HG03521 (cell line): Measurements from ENCODE around the gene MYPN.

ENCODE experiments used
- ATAC-seq: cut with Tn5 transposase; IDR thresholded peaks from one replicate; pipeline ENCODE4 v1.9.1; 2021; ENCODE audit warnings: mild to moderate bottlenecking, moderate library complexity; ENCODE audit not compliant: unreplicated experiment

MYPN gene

DNA sequence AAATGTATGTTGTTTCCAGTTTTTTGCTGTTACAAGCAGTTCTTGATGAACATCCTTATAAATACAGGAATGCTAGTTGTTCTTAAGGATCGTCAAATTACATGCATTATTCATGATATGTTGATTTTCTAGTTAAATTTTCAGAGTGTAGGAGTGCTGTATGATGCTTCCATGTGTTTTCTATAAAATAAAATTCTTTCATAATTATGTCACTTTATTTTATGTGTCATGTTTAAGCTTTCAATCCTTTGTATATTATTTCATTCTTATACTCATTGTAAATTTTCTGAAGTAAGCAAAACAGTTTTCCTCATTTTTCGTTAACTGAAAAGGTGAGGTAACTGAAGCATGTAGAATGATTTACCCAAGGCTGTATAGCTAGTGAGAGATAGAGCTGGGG lies 16.8 kb upstream of the MYPN start:
- no peak for ATAC-seq

DNA sequence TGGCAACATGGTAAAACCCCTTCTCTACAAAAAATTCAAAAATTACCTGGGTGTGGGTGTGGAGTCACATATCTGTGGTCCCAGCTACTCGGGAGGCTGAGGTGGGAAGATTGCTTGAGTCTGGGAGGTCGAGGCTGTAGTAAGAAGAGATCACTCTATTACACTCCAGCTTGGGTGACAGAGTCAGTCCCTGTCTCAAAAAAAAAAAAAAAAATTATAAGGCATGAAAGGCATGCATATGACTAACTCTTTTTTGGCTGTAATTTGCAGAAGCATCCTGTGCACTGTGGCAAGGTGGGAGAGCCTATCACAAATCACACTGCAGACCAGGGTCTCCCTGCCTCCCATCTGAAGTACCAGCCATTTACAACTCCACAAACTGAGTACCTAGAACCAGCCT lies 14.1 kb upstream of the MYPN start:
- no peak for ATAC-seq

DNA sequence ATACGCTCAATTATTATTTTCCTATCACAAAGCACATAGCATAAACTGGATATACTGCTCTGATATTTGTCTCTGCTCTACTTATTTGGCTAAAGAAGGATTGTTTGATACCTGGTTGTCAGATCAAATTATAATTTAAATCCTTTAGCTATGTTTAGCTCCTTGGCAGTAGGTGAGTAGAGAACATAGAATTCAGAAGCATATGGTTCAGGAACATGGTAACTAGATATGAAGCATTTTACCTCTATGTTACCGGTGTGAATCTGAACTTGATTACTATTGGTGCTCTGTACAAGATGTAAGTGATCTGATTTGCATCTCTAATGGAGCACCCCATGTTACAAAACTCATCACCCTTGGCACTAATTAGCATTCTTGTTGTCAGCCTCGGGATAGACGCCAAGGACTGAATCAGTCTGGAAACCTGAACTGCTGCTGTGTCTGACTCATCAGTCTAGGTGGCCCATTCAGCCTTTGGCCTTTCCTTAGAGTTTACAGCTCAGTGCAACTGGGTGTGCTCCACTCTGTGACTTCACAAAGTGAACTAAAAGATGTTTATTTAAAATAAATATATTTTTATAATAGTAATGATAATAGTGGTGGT lies 12.3 kb upstream of the MYPN start:
- ATAC-seq = no peak

DNA sequence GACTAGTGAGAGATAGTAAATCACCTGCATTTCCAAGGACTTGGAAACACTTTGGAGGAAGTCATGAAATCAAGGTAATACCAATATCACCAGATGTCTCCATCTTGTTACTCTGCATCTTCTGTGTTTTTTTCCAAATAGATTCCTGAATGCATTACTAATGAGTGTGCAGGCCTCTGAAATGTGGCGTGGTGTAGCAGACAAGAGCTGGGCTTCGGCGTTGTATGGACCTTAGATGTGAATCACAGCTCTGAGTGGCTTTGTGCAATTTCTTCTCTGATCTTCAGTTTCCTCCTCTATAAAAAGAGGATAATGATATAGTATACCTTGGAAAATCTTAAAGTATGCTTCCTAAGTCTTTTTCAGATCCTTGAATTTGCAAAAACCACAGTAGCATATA lies 9.6 kb upstream of the MYPN start:
- no peak for ATAC-seq

DNA sequence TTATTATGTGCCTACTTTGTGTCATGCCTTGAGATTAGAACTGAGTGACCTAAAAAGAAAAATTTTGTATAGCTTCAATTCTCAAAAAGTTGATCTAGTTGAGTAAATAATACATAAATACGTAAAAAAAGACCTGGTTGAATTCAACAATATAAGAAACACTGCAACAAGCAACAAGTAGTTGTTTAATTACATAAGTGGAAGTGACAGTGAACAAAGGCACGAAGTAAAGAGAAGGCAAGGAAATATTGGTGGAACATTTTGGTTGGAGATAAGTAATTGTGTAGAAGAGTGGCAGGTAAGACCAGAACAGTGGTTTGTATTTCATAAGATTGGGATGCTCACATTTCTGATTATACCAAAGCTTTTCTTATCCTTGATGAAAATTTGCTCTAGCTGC lies 8.2 kb upstream of the MYPN start:
- ATAC-seq = no peak

DNA sequence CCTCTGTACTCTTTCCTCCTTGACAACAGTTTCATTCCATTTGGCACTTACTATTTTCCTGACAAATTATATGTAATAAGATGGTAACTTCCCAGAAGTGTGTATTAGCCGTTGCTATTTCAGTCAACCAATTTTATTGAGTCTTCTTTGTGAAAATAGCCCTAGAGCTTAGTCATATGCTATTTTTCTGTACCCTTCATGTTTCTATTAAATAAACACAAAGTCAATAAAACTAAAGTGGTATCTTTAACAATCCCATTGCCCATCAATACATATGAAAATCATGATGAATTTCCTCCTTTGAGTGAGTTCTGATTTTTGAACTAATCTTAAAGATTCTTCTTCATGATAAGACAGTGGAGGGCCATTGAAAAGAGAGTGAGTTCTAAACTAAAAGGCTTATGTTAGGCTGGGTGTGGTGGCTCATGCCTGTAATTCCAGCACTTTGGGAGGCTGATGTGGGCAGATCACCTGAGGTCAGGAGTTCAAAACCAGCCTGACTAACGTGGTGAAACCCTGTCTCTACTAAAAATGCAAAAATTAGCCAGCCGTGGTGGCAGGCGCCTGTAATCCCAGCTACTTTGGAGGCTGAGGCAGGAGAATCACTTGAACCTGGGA lies 5.9 kb upstream of the MYPN start:
- ATAC-seq = no peak

DNA sequence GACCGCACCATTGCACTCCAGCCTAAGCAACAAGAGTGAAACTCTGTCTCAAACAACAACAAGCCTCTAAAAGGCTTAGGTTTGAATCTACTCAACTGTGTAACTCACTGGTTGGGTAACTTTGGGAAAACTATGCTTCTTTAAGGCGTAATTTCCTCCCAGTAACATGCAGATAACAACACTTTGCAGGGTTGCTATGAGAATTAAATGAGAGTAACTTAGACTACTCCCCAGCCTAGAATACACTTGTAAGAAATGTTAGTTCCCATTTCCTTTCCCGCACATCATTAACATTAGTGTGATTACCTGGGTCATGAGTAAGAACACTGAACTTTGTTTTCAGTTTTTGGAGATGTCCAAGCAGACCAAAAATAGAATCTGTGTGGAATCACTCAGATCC lies 5.4 kb upstream of the MYPN start:
- ATAC-seq = no peak

DNA sequence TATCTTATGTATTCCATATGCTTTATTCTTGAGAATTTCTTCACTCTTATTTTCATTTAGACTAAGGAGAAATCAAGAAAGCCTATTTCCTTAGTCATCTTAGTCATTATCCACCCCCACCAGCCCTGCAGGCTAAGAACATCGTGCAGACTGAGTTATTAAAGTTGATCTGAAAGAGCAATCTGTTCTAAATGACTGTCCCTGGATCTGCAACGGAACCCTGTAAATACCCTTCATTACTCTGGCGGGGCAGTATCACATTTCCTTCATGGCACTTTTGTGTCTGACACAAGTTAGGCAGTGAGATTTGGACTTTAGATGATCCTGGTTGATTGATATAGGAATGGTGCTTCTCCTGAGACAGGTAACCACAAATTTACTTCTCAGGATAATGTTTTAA lies 3.5 kb upstream of the MYPN start:
- ATAC-seq = no peak

DNA sequence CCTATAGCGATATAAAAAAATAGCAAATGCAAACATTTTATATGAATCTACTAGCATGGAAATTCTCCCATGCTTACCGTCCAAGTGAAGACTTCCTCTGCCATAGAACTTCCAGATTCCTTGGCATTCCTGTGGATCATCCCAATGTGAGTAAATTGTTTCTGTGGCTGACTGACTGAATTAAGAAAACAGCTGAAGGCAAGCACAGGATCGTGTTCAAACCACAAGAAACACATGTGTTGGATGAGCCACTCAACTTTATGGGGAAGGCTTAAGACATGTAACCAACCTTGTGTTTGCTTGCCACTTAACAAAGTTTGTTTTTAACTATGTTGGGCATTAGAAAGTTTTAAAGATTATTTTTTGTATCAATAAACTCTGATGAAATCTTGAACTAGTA lies 2.6 kb upstream of the MYPN start:
- ATAC-seq = no peak

DNA sequence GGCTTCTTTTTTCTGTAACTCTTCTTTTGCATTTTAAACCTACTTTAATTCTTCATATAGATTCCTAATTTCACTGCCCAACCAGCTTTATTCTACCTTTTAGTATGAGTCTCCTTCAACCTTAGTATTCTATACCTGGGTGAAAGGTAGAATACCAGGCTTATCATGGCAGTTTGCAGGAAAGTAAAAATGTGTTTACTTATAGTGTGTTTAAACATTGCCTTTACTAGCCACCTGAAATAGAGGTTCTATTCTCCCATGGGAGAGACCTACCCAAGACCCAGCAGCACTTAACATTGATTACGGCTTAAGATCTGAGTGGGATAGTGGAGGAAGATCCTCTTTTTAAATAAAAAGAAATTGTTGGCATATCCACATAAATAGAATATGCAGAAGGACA lies 1.6 kb upstream of the MYPN start:
- ATAC-seq = no peak

DNA sequence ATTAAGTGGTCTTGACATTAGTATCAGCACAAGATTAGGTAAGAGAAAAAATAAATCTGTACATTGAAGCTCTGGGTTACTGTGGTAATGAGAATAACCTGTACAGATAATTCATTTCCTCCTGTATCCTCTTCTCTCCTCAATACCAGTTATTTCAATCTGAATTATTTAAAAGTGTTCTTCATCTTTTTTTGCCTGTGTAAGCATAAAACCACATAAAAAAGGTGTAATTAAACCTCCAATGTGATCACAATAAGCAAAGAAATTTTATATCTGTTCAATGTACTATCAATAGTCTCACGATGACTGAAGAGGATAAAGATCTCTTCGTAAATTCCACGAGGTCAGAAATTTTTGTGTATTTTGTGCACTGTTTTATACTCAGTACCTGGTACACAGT lies 1.2 kb upstream of the MYPN start:
- ATAC-seq = no peak

DNA sequence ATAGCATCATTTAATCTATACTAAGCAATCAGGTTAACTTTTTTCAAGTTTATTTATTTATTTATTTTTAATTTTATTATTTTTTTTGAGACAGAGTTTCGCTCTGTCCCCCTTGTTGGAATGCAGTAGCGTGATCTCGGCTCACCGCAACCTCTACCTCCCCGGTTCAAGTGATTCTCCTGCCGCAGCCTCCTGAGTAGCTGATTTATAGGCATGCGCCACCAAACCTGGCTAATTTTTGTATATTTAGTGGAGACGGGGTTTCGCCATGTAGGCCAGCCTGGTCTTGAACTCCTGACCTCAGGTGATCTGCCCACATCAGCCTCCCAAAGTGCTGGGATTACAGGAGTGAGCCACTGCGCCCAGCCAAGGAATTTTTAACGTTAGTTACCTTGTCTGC lies 635 bp upstream of the MYPN start:
- no peak for ATAC-seq

DNA sequence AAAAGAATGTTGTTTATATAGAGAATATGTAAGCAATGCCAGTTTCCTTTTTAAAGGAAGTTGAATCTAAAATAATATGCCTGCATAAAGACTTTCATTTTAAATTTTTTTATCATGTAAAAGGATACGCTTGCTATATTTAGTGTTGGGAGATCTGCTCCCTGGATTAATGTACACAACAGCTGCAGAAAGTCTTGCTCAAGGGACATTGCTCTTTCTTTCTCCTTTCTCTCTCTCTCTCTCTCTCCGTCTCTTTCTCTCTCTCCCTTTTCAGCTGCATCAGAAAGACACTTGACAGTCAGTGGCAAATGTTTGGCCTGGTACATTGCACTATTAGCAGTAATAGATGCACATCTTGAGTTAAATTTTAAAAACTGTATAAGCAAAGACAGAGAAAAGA lies 739 bp downstream of the MYPN start:
- no peak for ATAC-seq

DNA sequence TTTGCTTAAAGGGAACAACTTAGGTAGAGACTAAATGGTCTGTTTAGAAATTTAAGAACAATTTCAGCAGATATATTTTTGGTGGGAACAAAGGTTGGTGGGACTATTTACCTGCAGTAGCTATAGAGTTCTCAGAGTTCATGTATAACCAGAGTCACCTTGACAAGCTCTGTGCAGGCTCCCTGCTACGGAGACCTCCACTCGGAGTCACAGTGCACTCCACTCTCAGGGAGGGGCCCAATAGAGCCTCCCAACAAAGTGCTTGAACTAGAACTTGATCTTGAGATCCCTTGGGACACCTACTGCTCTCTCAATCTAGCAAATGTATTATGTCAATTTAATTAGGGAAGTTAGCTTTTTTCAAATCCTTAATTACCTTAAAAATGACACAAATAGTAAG lies 2.3 kb downstream of the MYPN start:
- ATAC-seq = no peak

DNA sequence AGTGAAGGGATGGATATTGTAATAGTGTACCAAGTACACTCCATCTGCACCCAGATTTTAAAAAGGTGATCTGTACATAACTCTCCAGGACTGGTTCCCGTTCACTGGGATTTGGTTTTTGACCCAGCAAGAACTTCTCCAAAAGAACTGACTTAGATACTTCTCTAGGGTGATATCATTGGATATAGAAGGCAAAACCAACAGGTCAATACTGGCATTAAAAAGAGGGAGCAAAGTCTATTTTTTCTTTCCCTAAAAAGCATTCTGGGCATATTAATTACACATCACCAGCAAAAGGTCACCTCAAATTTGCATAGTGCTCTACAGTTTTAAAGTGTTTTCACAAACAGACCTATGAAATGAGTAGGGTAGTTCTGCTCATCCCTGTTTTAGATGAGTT lies 3.5 kb downstream of the MYPN start:
- ATAC-seq = no peak

DNA sequence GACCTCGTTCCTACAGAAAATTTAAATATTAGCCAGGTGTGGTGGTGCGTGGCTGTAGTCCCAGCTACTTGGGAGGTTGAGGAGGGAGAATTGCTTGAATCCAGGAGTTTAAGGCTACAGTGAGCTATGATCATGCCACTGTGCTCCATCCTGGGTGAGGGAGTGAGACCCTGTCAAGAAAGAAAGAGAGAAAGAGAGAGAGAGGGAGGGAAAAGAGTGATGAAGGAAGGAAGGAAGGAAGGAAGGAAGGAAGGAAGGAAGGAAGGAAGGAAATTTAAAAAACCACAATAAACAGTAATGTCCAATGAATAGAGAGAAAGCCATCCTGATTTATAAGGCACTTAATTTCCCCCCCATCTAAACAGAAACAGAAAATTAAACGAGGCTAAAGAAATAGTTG lies 9.4 kb downstream of the MYPN start:
- ATAC-seq = no peak

DNA sequence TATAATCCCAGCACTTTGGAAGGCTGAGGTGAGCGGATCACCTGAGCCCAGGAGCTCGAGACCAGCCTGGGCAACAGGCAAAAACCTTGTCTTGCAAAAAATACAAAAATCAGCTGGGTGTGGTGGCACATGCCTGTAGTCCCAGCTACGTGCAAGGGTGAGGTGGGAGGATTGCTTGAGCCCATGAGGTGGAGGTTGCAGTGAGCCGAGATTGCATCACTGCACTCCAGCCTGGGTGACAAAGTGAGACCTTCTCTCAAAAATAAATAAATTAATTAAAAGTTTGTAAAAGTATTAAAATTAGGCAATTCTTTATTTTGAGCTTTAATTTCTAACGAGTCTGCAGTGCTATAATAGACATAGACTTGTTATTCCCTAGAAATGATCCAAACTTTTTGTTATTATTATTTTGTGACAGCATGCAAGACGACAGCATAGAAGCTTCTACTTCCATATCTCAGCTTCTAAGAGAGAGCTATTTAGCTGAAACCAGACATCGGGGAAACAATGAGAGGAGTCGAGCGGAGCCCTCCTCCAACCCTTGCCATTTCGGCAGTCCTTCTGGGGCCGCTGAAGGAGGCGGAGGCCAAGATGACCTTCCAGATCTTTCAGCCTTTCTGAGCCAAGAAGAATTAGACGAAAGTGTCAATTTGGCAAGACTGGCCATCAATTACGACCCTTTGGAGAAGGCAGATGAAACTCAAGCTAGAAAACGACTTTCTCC lies 11.9 kb downstream of the MYPN start:
- no peak for ATAC-seq

DNA sequence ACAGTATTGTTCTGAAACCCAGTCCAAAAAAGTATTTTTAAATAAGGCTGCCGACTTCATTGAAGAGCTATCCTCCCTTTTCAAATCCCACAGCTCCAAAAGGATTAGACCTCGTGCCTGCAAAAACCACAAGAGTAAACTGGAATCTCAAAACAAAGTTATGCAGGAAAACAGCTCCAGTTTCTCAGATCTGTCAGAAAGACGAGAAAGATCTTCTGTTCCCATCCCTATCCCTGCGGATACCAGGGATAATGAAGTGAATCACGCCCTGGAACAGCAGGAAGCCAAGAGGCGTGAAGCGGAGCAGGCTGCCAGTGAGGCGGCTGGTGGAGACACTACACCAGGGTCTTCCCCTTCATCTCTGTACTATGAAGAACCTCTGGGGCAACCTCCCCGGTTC lies 12.6 kb downstream of the MYPN start:
- ATAC-seq = no peak

DNA sequence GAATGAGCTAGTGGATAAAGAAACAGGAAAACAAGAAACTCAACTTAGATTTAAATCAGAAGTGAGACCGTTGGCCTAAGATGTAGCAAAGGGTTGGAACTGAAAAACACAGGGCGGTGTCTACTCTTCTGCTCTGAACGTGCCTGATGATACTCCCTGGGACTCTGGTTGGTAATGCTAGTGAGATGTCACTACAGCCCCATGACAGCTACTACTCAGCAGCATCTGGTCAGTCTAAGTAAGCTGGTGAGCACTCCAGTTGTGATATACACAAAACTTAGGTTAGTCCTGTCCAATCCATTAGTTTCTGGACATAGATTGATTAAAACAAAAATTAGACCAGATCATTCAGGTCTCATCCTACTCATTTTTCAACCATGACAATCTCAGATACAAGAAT lies 15.4 kb downstream of the MYPN start:
- no peak for ATAC-seq

DNA sequence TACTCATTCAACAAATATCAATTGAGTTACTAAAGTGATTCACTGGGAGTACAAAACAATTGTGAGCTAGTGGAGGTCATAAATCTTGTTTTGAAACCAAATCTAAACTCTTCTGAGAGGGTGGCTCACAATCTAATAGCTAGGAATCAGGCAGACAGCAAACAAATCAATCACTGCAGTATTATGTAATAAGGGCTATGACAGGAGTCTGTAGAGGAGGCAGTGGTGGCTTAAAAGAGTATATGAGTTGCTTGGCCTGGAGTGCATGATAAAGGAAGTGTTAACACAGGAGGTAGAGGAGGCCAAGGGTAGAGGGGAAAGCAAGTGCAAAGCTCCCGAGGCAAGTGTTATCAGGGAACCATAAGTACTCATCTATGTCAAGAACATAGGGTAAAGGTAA lies 16.5 kb downstream of the MYPN start:
- ATAC-seq = no peak

DNA sequence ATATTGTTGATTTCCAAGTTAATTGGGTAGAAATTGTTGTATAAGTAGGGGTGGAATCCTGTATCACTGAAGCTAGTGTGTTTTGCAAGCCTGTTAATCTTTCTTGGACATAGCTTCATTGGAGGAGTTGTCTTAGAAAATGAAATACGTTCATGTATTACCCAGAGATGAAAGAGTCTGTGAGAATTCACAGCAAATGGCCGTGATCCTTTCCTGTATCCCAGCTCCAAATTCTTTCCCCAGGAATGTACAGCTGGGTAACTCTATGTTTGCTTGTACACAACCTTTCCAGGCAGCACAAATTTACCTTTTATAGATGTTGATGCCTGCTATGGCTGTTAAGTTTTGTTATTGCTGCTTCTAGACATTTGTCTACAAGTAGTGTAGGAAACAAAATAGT lies 18.7 kb downstream of the MYPN start:
- ATAC-seq = no peak

DNA sequence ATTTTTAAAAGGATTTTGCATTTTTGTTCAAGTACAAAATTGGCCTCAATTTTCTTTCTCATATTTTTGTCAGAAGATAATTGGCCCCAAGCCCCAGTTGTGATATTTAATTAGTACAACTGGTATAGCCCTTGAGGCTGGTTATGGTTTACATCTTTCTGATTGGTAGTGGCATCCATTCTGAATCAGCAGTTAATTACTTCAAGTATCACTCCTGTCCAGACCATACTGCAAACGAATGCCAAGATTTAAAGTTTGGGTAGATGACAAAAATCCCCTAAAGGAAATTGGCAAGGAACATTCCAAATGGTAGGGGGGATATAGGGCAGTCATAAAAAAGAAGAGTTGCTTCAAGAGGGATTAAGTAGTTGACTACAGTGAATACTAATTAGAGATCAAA lies 23.1 kb downstream of the MYPN start:
- ATAC-seq = no peak

DNA sequence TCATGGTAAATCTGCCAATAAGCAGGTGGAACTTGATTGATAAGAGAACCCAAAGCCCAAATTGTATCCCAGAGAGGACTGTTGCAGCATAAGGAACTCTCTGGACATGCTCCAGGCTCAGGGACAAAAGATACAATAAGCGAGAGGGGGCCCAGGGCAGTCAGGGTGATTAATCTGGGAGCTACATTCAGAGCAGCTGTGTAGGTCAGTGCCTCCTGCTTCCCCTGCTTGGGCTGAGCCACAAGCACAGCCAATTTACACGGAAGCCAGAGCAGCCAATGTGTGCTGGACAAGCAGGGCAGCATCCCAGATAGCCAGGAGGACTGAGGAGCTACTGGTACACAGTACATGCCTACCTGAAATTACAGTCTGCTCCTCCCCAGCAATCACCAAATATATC lies 24.2 kb downstream of the MYPN start:
- ATAC-seq = no peak
